Body of pancreas (tissue), 4 donors: ENCODE results near the gene ZNF454.

Experiments used
- CTCF ChIP-seq, 7 experiments: fragments of 450-650 bp in 4 of 7; fragments of 200-600 bp in 3 of 7; sonication (generic) in 3 of 7; IDR thresholded peaks; one replicate each; pipeline ENCODE4 v1.5.1; 2016 to 2019; ENCODE audit warnings: antibody characterized with exemption in 7 of 7
- POLR2A ChIP-seq, 3 donors: fragments of 450-650 bp; IDR thresholded peaks; one replicate each; pipeline ENCODE4 v1.6.1; 2016; ENCODE audit warnings: antibody characterized with exemption in 3 of 3, mild to moderate bottlenecking in 2 of 3

GRCh38 chr5:178983728-178984127 lies 42.7 kb downstream of the ZNF454 start:
- TF ChIP-seq CTCF (IDR thresholded peaks at IDR 0.05): no peak
- no peak for TF ChIP-seq POLR2A (IDR thresholded peaks at IDR 0.05)
